GM12872 (cell line): Measurements from ENCODE around the gene RNF6.

Experiments
- CTCF ChIP-seq: IDR thresholded peaks from 3 replicates; pipeline ENCODE4 v1.5.1; 2011; ENCODE audit warnings: low read depth, mild to moderate bottlenecking, low read length, moderate library complexity; ENCODE audit not compliant: insufficient read depth

Gene RNF6

GRCh38 chr13:26246154-26246553 is 24.0 kb upstream of the RNF6 start:
- no peak for TF ChIP-seq CTCF

GRCh38 chr13:26236296-26236695 is 14.2 kb upstream of the RNF6 start:
- no peak for TF ChIP-seq CTCF

GRCh38 chr13:26230703-26231102 is 8.6 kb upstream of the RNF6 start:
- TF ChIP-seq CTCF = no peak

GRCh38 chr13:26229080-26229615 is 7.0 kb upstream of the RNF6 start:
- no peak for TF ChIP-seq CTCF

- TF ChIP-seq CTCF = no peak
These were observed 6.0 kb upstream of the RNF6 start for GRCh38 chr13:26228096-26228495.

- no peak for TF ChIP-seq CTCF
These were observed 5.3 kb upstream of the RNF6 start for GRCh38 chr13:26227166-26227971.

GRCh38 chr13:26225896-26226617 is 3.9 kb upstream of the RNF6 start:
- TF ChIP-seq CTCF = no peak
